ENCODE data around the gene MITF. TPM values are rescaled to one million over a fixed set of nuclear protein-coding genes. Genes with fewer than 3 reads are reported as not detected.

The MITF gene
- total and polyA plus RNA-seq, 4 donors: 0.91 to 2.9 (median 2.3) TPM

- no peak for TF ChIP-seq EGR1 (IDR thresholded peaks at IDR 0.05; ENCODE audit: low read depth in 2 of 2)
- H3K9me3 ChIP-seq (ENCODE audit: control insufficient read depth in 4 of 4, low read length in 3 of 4): no peaks in the 10 kb centered on the region
- DNase-seq (ENCODE audit: low spot score): no peak
- no peaks in the 10 kb centered on the region for H3K36me3 ChIP-seq (ENCODE audit: control insufficient read depth in 4 of 4, insufficient read depth in 3 of 4, low read depth in 1 of 4, low read length in 3 of 4)
- H3K27ac ChIP-seq (ENCODE audit: low read depth in 1 of 2, low read length in 2 of 2): no peak overlapping the region
- H3K27me3 ChIP-seq (ENCODE audit: control insufficient read depth in 4 of 4, insufficient read depth in 4 of 4, low read length in 3 of 4): no peaks in the 10 kb centered on the region
- no peak overlapping the region for H3K9ac ChIP-seq (ENCODE audit: low read depth in 1 of 2, low read length in 2 of 2)
- 32% methylated on average over 1 of the region's 1 CpG for WGBS
- H3K4me3 ChIP-seq (ENCODE audit: low read depth in 1 of 3, low read length in 3 of 3): no peak overlapping the region
- peaks cover 0 to 1% (median 0%) of the 10 kb centered on the region in 4 donors for H3K4me1 ChIP-seq (ENCODE audit: control insufficient read depth in 4 of 4, insufficient read depth in 4 of 4, low read length in 3 of 4)
These were observed 16.5 kb downstream of the MITF start for GRCh38 chr3:69755795-69756194.

- peaks cover 0 to 3% (median 1%) of the 10 kb centered on the region in 4 donors for H3K4me1 ChIP-seq (ENCODE audit: control insufficient read depth in 4 of 4, insufficient read depth in 4 of 4, low read length in 3 of 4)
- WGBS: 63% methylated on average over 2 of the region's 2 CpGs
- no peaks in the 10 kb centered on the region for H3K27me3 ChIP-seq (ENCODE audit: control insufficient read depth in 4 of 4, insufficient read depth in 4 of 4, low read length in 3 of 4)
- H3K9ac ChIP-seq (ENCODE audit: low read depth in 1 of 2, low read length in 2 of 2): no peak overlapping the region
- H3K36me3 ChIP-seq (ENCODE audit: control insufficient read depth in 4 of 4, insufficient read depth in 3 of 4, low read depth in 1 of 4, low read length in 3 of 4): no peaks in the 10 kb centered on the region
- TF ChIP-seq EGR1 (IDR thresholded peaks at IDR 0.05; ENCODE audit: low read depth in 2 of 2) (no peak), ATF3 (IDR thresholded peaks at IDR 0.05) (no peak), MAX (IDR thresholded peaks at IDR 0.05) (no peak), FOXA2 (IDR thresholded peaks at IDR 0.05) (no peak), JUND (IDR thresholded peaks at IDR 0.05) (no peak), YY1 (IDR thresholded peaks at IDR 0.05) (no peak), FOXA1 (IDR thresholded peaks at IDR 0.05) (no peak), HNF4A (conservative IDR thresholded peaks at IDR 0.05) (no peak), GABPA (IDR thresholded peaks at IDR 0.05 in 1 of 2, conservative IDR thresholded peaks at IDR 0.05 in 1 of 2) (no peak)
- no peak for DNase-seq (ENCODE audit: low spot score)
- no peaks in the 10 kb centered on the region for H3K9me3 ChIP-seq (ENCODE audit: control insufficient read depth in 4 of 4, low read length in 3 of 4)
- H3K4me3 ChIP-seq (ENCODE audit: low read depth in 1 of 3, low read length in 3 of 3): no peak overlapping the region
- no peak overlapping the region for H3K27ac ChIP-seq (ENCODE audit: low read depth in 1 of 2, low read length in 2 of 2)
These were observed 22.9 kb downstream of the MITF start for GRCh38 chr3:69761896-69762767.

GRCh38 chr3:69762768-69763229, 23.5 kb downstream of the MITF start:
- Histone ChIP-seq H3K27ac (ENCODE audit: low read depth in 1 of 2, low read length in 2 of 2) (no peak overlapping the region), H3K27me3 (ENCODE audit: control insufficient read depth in 4 of 4, insufficient read depth in 4 of 4, low read length in 3 of 4) (no peaks in the 10 kb centered on the region), H3K36me3 (ENCODE audit: control insufficient read depth in 4 of 4, insufficient read depth in 3 of 4, low read depth in 1 of 4, low read length in 3 of 4) (no peaks in the 10 kb centered on the region), H3K9ac (ENCODE audit: low read depth in 1 of 2, low read length in 2 of 2) (no peak overlapping the region), H3K4me3 (ENCODE audit: low read depth in 1 of 3, low read length in 3 of 3) (no peak overlapping the region), H3K4me1 (ENCODE audit: control insufficient read depth in 4 of 4, insufficient read depth in 4 of 4, low read length in 3 of 4) (peaks cover 0 to 3% (median 1%) of the 10 kb centered on the region in 4 donors), H3K9me3 (ENCODE audit: control insufficient read depth in 4 of 4, low read length in 3 of 4) (no peaks in the 10 kb centered on the region)
- WGBS: 34% methylated on average over 1 of the region's 1 CpG
- no peak for TF ChIP-seq SP1 (IDR thresholded peaks at IDR 0.05)
- TF ChIP-seq RAD21 (IDR thresholded peaks at IDR 0.05): no peak
- no peak for TF ChIP-seq RXRA (IDR thresholded peaks at IDR 0.05)
- TF ChIP-seq HNF4A (conservative IDR thresholded peaks at IDR 0.05): no peak
- no peak for TF ChIP-seq ZBTB33 (IDR thresholded peaks at IDR 0.05)
- DNase-seq (ENCODE audit: low spot score): no peak
